ENCODE measurements around the gene KIF5B.
"Not testable (repeated sequence)": the region's sequence is repeated elsewhere in the genome, so short reads cannot be mapped to it uniquely, and the experiment has no call there.

The KIF5B gene

DNA sequence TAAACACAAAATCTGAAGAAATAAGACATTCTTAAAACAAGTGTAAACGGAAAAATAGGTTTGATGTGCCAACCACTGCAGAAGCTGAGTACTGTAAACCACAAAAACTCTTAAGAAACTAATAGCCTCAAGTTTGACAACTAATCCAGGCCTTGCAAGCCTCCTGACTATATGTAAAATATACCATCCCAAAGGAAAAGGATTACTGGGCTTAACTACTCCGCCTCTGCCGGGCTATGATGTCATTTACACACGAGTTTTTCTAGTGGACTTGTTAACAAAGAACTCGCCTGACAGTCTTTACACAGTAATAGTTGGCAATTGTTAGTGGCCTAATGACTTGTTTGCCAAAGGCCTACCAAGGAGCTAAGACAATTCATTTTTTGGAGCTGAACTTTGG, 2.1 kb downstream of the KIF5B start:
- H3K27ac ChIP-seq (ENCODE audit: low read depth, low read length, poor library complexity, severe bottlenecking), result no peak overlapping the region
- no peaks in the 10 kb centered on the region for H3K9me3 ChIP-seq (ENCODE audit: low read length)
- no peaks in the 10 kb centered on the region for H3K27me3 ChIP-seq (ENCODE audit: insufficient read depth, low read length)
- no peaks in the 10 kb centered on the region for H3F3A ChIP-seq (ENCODE audit: insufficient read depth, low read length)
- 0 out of 2 replicates have a peak, but pooled peaks cover under 1% of the 10 kb centered on the region for H4K20me1 ChIP-seq (ENCODE audit: insufficient read depth, low read length)
- peaks cover 68% of the 10 kb centered on the region for H3K79me2 ChIP-seq (ENCODE audit: insufficient read depth, low read length)
- H3K36me3 ChIP-seq (ENCODE audit: insufficient read depth, low read length), result peaks cover 12% of the 10 kb centered on the region; the same call in 1 of the 2 replicates
- no peak for TF ChIP-seq EZH2 (IDR thresholded peaks at IDR 0.05; ENCODE audit: borderline replicate concordance, low read length)
- TF ChIP-seq, protein P1, sequence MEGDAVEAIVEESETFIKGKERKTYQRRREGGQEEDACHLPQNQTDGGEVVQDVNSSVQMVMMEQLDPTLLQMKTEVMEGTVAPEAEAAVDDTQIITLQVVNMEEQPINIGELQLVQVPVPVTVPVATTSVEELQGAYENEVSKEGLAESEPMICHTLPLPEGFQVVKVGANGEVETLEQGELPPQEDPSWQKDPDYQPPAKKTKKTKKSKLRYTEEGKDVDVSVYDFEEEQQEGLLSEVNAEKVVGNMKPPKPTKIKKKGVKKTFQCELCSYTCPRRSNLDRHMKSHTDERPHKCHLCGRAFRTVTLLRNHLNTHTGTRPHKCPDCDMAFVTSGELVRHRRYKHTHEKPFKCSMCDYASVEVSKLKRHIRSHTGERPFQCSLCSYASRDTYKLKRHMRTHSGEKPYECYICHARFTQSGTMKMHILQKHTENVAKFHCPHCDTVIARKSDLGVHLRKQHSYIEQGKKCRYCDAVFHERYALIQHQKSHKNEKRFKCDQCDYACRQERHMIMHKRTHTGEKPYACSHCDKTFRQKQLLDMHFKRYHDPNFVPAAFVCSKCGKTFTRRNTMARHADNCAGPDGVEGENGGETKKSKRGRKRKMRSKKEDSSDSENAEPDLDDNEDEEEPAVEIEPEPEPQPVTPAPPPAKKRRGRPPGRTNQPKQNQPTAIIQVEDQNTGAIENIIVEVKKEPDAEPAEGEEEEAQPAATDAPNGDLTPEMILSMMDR (IDR thresholded peaks at IDR 0.05; ENCODE audit: low read length), result no peak
- H3K9me2 ChIP-seq (ENCODE audit: low read depth, low read length), result no peaks in the 10 kb centered on the region
- no peak overlapping the region for H2AFZ ChIP-seq (ENCODE audit: low read length)
- H3K4me3 ChIP-seq (ENCODE audit: low read depth, low read length, poor library complexity, severe bottlenecking), result peak overlapping the region; percentile 94
- peaks cover 51% of the 10 kb centered on the region for H3K4me1 ChIP-seq (ENCODE audit: insufficient read depth, low read length, severe bottlenecking)
- H3K9ac ChIP-seq (ENCODE audit: low read length), result peak overlapping the region; percentile 91
- peak overlapping the region; percentile 97 for H3K4me2 ChIP-seq (ENCODE audit: low read length)

DNA sequence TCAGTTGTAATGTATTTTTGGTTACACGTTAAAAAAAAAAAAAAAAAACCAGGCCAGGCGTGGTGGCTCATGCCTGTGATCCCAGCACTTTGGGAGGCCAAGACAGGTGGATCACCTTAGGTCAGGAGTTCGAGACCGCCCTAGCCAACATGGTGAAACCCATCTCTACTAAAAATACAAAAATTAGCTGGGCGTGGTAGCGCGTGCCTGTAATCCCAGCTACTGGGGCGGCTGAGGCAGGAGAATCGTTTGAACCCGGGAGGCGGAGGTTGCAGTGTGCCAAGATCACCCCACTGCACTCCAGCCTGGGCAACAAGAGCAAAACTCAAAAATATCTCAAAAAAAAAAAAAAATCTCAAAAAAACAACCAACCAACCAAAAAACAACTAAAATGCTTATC, 2.8 kb downstream of the KIF5B start:
- Histone ChIP-seq H3K4me1 (ENCODE audit: insufficient read depth, low read length, severe bottlenecking) (peaks cover 51% of the 10 kb centered on the region), H3K9ac (ENCODE audit: low read length) (peak overlapping the region; percentile 91; the same call in 1 of the 2 replicates), H3K4me2 (ENCODE audit: low read length) (peak overlapping the region; percentile 97), H3K4me3 (ENCODE audit: low read depth, low read length, poor library complexity, severe bottlenecking) (peak overlapping the region; percentile 94), H3K36me3 (ENCODE audit: insufficient read depth, low read length) (peaks cover 16% of the 10 kb centered on the region), H3K79me2 (ENCODE audit: insufficient read depth, low read length) (peaks cover 75% of the 10 kb centered on the region)
- H2AFZ ChIP-seq (ENCODE audit: low read length); H3F3A ChIP-seq (ENCODE audit: insufficient read depth, low read length); H3K9me2 ChIP-seq (ENCODE audit: low read depth, low read length); H3K9me3 ChIP-seq (ENCODE audit: low read length); H3K27ac ChIP-seq (ENCODE audit: low read depth, low read length, poor library complexity, severe bottlenecking); H4K20me1 ChIP-seq (ENCODE audit: insufficient read depth, low read length); H3K27me3 ChIP-seq (ENCODE audit: insufficient read depth, low read length): not testable (repeated sequence)

DNA sequence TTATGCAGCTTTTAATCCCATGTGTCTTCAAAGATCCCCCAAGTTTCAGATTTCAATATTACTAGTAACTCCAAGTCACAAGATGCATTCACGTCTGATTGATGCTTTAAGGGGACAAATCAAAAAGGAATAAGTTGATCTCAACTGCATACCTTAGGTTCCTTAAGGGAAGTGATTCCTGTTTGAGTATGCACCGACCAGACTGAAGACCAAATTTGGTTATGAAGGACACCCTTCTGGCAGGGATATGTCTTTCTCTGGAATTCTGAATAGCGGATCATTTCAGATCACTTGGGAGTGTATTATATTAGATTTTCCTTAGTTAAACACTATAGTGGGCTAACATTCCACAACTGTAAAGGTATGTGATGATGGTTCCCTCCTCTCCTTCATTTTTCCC, 4.3 kb downstream of the KIF5B start:
- Histone ChIP-seq H3K4me2 (ENCODE audit: low read length) (peak overlapping the region; percentile 97), H3K4me3 (ENCODE audit: low read depth, low read length, poor library complexity, severe bottlenecking) (peak overlapping the region; percentile 94), H3K9ac (ENCODE audit: low read length) (no peak overlapping the region)

More for the DNA sequence above, 4.3 kb downstream of the KIF5B start:
- Histone ChIP-seq H3K9me2 (ENCODE audit: low read depth, low read length) (no peaks in the 10 kb centered on the region), H3K36me3 (ENCODE audit: insufficient read depth, low read length) (peaks cover 30% of the 10 kb centered on the region), H3F3A (ENCODE audit: insufficient read depth, low read length) (no peaks in the 10 kb centered on the region), H2AFZ (ENCODE audit: low read length) (no peak overlapping the region), H3K79me2 (ENCODE audit: insufficient read depth, low read length) (peaks cover 87% of the 10 kb centered on the region), H3K27ac (ENCODE audit: low read depth, low read length, poor library complexity, severe bottlenecking) (no peak overlapping the region), H3K9me3 (ENCODE audit: low read length) (no peaks in the 10 kb centered on the region), H3K4me1 (ENCODE audit: insufficient read depth, low read length, severe bottlenecking) (peaks cover 47% of the 10 kb centered on the region), H4K20me1 (ENCODE audit: insufficient read depth, low read length) (peaks cover 7% of the 10 kb centered on the region; the same call in 1 of the 2 replicates), H3K27me3 (ENCODE audit: insufficient read depth, low read length) (no peaks in the 10 kb centered on the region)
- TF ChIP-seq, protein P1 (IDR thresholded peaks at IDR 0.05; ENCODE audit: low read length), result no peak
- TF ChIP-seq EZH2 (IDR thresholded peaks at IDR 0.05; ENCODE audit: borderline replicate concordance, low read length), result no peak

Data from OCI-LY1 (cell line).